SK-N-SH (cell line): ENCODE results near the gene ISLR2.

Experiments
- EZH2phosphoT487 ChIP-seq: fragments of 200-600 bp; sonication (generic); IDR thresholded peaks from 2 replicates; pipeline ENCODE4 v1.6.1; 2017; ENCODE audit warnings: low read depth, mixed run types, mild to moderate bottlenecking, antibody characterized with exemption, moderate library complexity, borderline replicate concordance
- FOXM1 ChIP-seq: IDR thresholded peaks from 2 replicates; pipeline ENCODE4 v1.4.0; 2012; ENCODE audit warnings: low read depth, mild to moderate bottlenecking
- GABPA ChIP-seq: IDR thresholded peaks from 2 replicates; pipeline ENCODE4 v1.4.0; 2012; ENCODE audit warnings: low read depth, mild to moderate bottlenecking
- MAX ChIP-seq: IDR thresholded peaks from 2 replicates; pipeline ENCODE4 v1.4.0; 2012; ENCODE audit warnings: low read depth
- POLR2AphosphoS5 ChIP-seq: IDR thresholded peaks from 2 replicates; pipeline ENCODE4 v1.6.1; 2012; ENCODE audit warnings: low read depth, low read length
- RAD21 ChIP-seq: IDR thresholded peaks from 2 replicates; pipeline ENCODE4 v1.6.1; 2012; ENCODE audit warnings: mild to moderate bottlenecking, low read length
- REST ChIP-seq: IDR thresholded peaks from 2 replicates; pipeline ENCODE4 v1.6.1; 2012; ENCODE audit warnings: mild to moderate bottlenecking, low read depth, low read length, moderate library complexity
- SMC3 ChIP-seq: IDR thresholded peaks from 2 replicates; pipeline ENCODE4 v1.6.1; 2012; ENCODE audit warnings: low read depth, low read length, improper control_type of control experiment
- YY1 ChIP-seq: IDR thresholded peaks from 2 replicates; pipeline ENCODE4 v1.4.0; 2012; ENCODE audit warnings: low read depth, mild to moderate bottlenecking
- TF ChIP-seq, protein P1 (sequence below): fragments of 200-600 bp; sonication (generic); IDR thresholded peaks from 2 replicates; pipeline ENCODE4 v1.6.1; 2017; ENCODE audit warnings: antibody characterized with exemption, mild to moderate bottlenecking, moderate library complexity

DNA sequence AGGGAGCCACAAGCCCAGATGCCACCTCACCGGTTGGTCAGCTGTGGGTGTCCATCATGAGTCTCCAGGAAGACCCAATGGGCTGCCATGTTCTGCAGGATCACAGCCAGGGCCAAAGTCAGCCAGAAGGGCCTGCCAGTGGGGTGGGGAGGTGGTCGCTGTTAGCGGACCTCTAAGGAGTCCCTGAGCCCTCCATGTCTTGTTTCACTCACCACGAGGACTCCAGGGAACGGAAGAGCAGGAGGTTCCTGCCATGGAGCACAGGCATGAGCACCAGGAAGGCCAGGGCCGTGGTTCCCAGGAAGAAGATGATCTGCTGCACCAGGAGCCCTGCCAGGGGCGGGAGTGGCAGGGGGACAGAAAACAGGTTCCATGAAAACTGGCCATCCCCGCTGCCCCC lies 51.7 kb downstream of the ISLR2 start:
- TF ChIP-seq, protein P1, sequence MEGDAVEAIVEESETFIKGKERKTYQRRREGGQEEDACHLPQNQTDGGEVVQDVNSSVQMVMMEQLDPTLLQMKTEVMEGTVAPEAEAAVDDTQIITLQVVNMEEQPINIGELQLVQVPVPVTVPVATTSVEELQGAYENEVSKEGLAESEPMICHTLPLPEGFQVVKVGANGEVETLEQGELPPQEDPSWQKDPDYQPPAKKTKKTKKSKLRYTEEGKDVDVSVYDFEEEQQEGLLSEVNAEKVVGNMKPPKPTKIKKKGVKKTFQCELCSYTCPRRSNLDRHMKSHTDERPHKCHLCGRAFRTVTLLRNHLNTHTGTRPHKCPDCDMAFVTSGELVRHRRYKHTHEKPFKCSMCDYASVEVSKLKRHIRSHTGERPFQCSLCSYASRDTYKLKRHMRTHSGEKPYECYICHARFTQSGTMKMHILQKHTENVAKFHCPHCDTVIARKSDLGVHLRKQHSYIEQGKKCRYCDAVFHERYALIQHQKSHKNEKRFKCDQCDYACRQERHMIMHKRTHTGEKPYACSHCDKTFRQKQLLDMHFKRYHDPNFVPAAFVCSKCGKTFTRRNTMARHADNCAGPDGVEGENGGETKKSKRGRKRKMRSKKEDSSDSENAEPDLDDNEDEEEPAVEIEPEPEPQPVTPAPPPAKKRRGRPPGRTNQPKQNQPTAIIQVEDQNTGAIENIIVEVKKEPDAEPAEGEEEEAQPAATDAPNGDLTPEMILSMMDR = no peak
- TF ChIP-seq YY1 (no peak), GABPA (no peak), MAX (no peak), SMC3 (no peak), RAD21 (no peak), EZH2phosphoT487 (no peak), REST (no peak), POLR2AphosphoS5 (no peak), FOXM1 (no peak)
